GM18511 (cell line): ENCODE data around the gene STK39.
"Not testable (repeated sequence)": the region's sequence is repeated elsewhere in the genome, so short reads cannot be mapped to it uniquely, and the experiment has no call there.

Experiments used
- ATAC-seq: cut with Tn5 transposase; IDR thresholded peaks from one replicate; pipeline ENCODE4 v1.9.1; 2021; ENCODE audit warnings: mild to moderate bottlenecking, moderate library complexity; ENCODE audit not compliant: unreplicated experiment

Gene STK39

GRCh38 chr2:168143813-168144212 is 103.6 kb downstream of the STK39 start:
- no peak for ATAC-seq

GRCh38 chr2:168140892-168141291 is 106.5 kb downstream of the STK39 start:
- no peak for ATAC-seq

GRCh38 chr2:168139852-168140251 is 107.5 kb downstream of the STK39 start:
- no peak for ATAC-seq

- no peak for ATAC-seq
Measured at GRCh38 chr2:168138901-168139300, 108.5 kb downstream of the STK39 start.

GRCh38 chr2:168138374-168138773 is 109.0 kb downstream of the STK39 start:
- ATAC-seq, result no peak

GRCh38 chr2:168137510-168138180 is 109.8 kb downstream of the STK39 start:
- no peak for ATAC-seq

GRCh38 chr2:168136392-168136977 is 110.9 kb downstream of the STK39 start:
- peak; percentile 80 for ATAC-seq

- no peak for ATAC-seq
Measured at GRCh38 chr2:168135630-168136029, 111.8 kb downstream of the STK39 start.

GRCh38 chr2:168135121-168135520 is 112.3 kb downstream of the STK39 start:
- no peak for ATAC-seq

- ATAC-seq, result no peak
Measured at GRCh38 chr2:168134485-168134884, 112.9 kb downstream of the STK39 start.

- no peak for ATAC-seq
Measured at GRCh38 chr2:168132389-168132788, 115.0 kb downstream of the STK39 start.

GRCh38 chr2:168130346-168130745 is 117.0 kb downstream of the STK39 start:
- ATAC-seq, result no peak

- no peak for ATAC-seq
Measured at GRCh38 chr2:168127371-168127770, 120.0 kb downstream of the STK39 start.

GRCh38 chr2:168122210-168122609 is 125.2 kb downstream of the STK39 start:
- not testable (repeated sequence) for ATAC-seq

- ATAC-seq, result no peak
Measured at GRCh38 chr2:168120730-168121129, 126.7 kb downstream of the STK39 start.

GRCh38 chr2:168120310-168120709 is 127.1 kb downstream of the STK39 start:
- ATAC-seq, result no peak

- peak; percentile 65 for ATAC-seq
Measured at GRCh38 chr2:168119515-168120141, 127.8 kb downstream of the STK39 start.

GRCh38 chr2:168118733-168119514 is 128.5 kb downstream of the STK39 start:
- ATAC-seq, result peak; percentile 78

GRCh38 chr2:168116448-168116847 is 130.9 kb downstream of the STK39 start:
- ATAC-seq, result no peak

GRCh38 chr2:168114619-168115018 is 132.8 kb downstream of the STK39 start:
- no peak for ATAC-seq

- no peak for ATAC-seq
Measured at GRCh38 chr2:168114040-168114439, 133.4 kb downstream of the STK39 start.

- no peak for ATAC-seq
Measured at GRCh38 chr2:168107322-168107721, 140.1 kb downstream of the STK39 start.
